Neuronal stem cell (in vitro differentiated cells): Measurements from ENCODE around the gene GALNT17.
A peak's percentile ranks its signal among the peaks of the same experiment; 100 is the strongest.

Source experiments
- DNase-seq: peaks from one replicate; pipeline ENCODE4 v3.0.0-alpha.2; 2013; ENCODE audit warnings: low spot score
- H2AFZ ChIP-seq: one replicate; pipeline ENCODE4 v1.6.1; 2013; ENCODE audit warnings: mild to moderate bottlenecking, low read length, inconsistent platforms
- H2AK5ac ChIP-seq: 2 replicates; pipeline ENCODE4 v1.6.1; 2013; ENCODE audit warnings: low read depth, mild to moderate bottlenecking, inconsistent platforms, low read length, moderate library complexity, mixed read lengths
- H2BK120ac ChIP-seq: 2 replicates; pipeline ENCODE4 v1.6.1; 2013; ENCODE audit warnings: low read depth, mild to moderate bottlenecking, inconsistent platforms, low read length, moderate library complexity, mixed read lengths
- H2BK12ac ChIP-seq: one replicate; pipeline ENCODE4 v1.6.1; 2013; ENCODE audit warnings: low read length, inconsistent platforms
- H2BK15ac ChIP-seq: 2 replicates; pipeline ENCODE4 v1.6.1; 2013; ENCODE audit warnings: mild to moderate bottlenecking, low read length, inconsistent platforms, mixed read lengths
- H2BK5ac ChIP-seq: one replicate; pipeline ENCODE4 v1.6.1; 2013; ENCODE audit warnings: inconsistent platforms, mild to moderate bottlenecking, low read length, moderate library complexity
- H3K14ac ChIP-seq: one replicate; pipeline ENCODE4 v1.6.1; 2013; ENCODE audit warnings: low read length, inconsistent platforms
- H3K18ac ChIP-seq: 2 replicates; pipeline ENCODE4 v1.6.1; 2013; ENCODE audit warnings: low read length, inconsistent platforms
- H3K23ac ChIP-seq: 2 replicates; pipeline ENCODE4 v1.6.1; 2013; ENCODE audit warnings: low read depth, mild to moderate bottlenecking, mixed read lengths, low read length, inconsistent platforms; ENCODE audit not compliant: poor library complexity
- H3K27ac ChIP-seq: replicated peaks from 3 replicates; pipeline ENCODE4 v1.5.1; 2013; ENCODE audit warnings: low read length, inconsistent platforms
- H3K27me3 ChIP-seq, 3 experiments: 2 replicates each; pipeline ENCODE4 v1.6.1; 2013; ENCODE audit warnings: low read length in 3 of 3, mild to moderate bottlenecking in 2 of 3, inconsistent platforms in 1 of 3, low read depth in 1 of 3, mixed read lengths in 1 of 3, moderate library complexity in 1 of 3; ENCODE audit not compliant: control insufficient read depth in 3 of 3, insufficient read depth in 3 of 3
- H3K36me3 ChIP-seq, 2 donors: replicated peaks in 1 of 2; 2 replicates each; pipeline ENCODE4 v1.6.1; 2013; ENCODE audit warnings: low read length in 2 of 2; ENCODE audit not compliant: control insufficient read depth in 2 of 2, insufficient read depth in 2 of 2
- H3K4ac ChIP-seq: 2 replicates; pipeline ENCODE4 v1.6.1; 2013; ENCODE audit warnings: inconsistent platforms, mild to moderate bottlenecking, low read length, moderate library complexity
- H3K4me1 ChIP-seq, 2 donors: 1 replicate in 1 of 2; 2 replicates in 1 of 2; pipeline ENCODE4 v1.6.1; 2013; ENCODE audit warnings: low read length in 2 of 2, low read depth in 1 of 2; ENCODE audit not compliant: control insufficient read depth in 2 of 2, insufficient read depth in 1 of 2
- H3K4me2 ChIP-seq: one replicate; pipeline ENCODE4 v1.6.1; 2013; ENCODE audit warnings: mild to moderate bottlenecking, low read length, inconsistent platforms; ENCODE audit not compliant: insufficient read depth, poor library complexity, severe bottlenecking
- H3K4me3 ChIP-seq, 2 donors: 2 replicates each; pipeline ENCODE4 v1.5.1; 2013; ENCODE audit warnings: low read length in 2 of 2, mild to moderate bottlenecking in 2 of 2, inconsistent platforms in 1 of 2, moderate library complexity in 1 of 2
- H3K79me1 ChIP-seq: one replicate; pipeline ENCODE4 v1.6.1; 2013; ENCODE audit warnings: low read depth, mild to moderate bottlenecking, inconsistent platforms, low read length, moderate library complexity
- H3K9ac ChIP-seq: one replicate; pipeline ENCODE4 v1.6.1; 2013; ENCODE audit warnings: mild to moderate bottlenecking, low read depth, low read length, inconsistent platforms; ENCODE audit not compliant: poor library complexity
- H3K9me3 ChIP-seq, 2 donors: replicated peaks in 1 of 2; 2 replicates each; pipeline versions ENCODE3 to v1.6.1; 2013; ENCODE audit warnings: low read length in 2 of 2, mild to moderate bottlenecking in 2 of 2, inconsistent platforms in 1 of 2, low read depth in 1 of 2, mixed read lengths in 1 of 2, moderate library complexity in 1 of 2; ENCODE audit not compliant: control insufficient read depth in 2 of 2, insufficient read depth in 1 of 2
- H4K8ac ChIP-seq: one replicate; pipeline ENCODE4 v1.6.1; 2013; ENCODE audit warnings: low read depth, mild to moderate bottlenecking, inconsistent platforms, low read length, moderate library complexity
- H4K91ac ChIP-seq: one replicate; pipeline ENCODE4 v1.6.1; 2013; ENCODE audit warnings: low read length, low read depth, mild to moderate bottlenecking, inconsistent platforms; ENCODE audit not compliant: poor library complexity
- WGBS, 2 donors: extraction: QIAGEN DNeasy Blood & Tissue Kit; methylation state at CpG; one replicate each; pipeline ENCODE4 v1.1.7; 2013; ENCODE audit warnings: missing lambda C conversion rate in 2 of 2, mixed read lengths in 1 of 2; ENCODE audit not compliant: insufficient read length in 2 of 2, insufficient replicate concordance in 1 of 2; ENCODE audit errors: extremely low coverage in 2 of 2; 5-methylcytosine and 5-hydroxymethylcytosine counted together

The GALNT17 gene

GRCh38 chr7:71385330-71385729 lies 253.4 kb downstream of the GALNT17 start:
- Histone ChIP-seq H3K79me1 (no peaks in the 10 kb centered on the region), H4K91ac (no peak overlapping the region), H3K27me3 (no peaks in the 10 kb centered on the region), H2BK15ac (no peak overlapping the region), H3K9ac (no peak overlapping the region), H3K4me2 (no peak overlapping the region), H4K8ac (no peak overlapping the region), H3K4ac (no peak overlapping the region), H3K18ac (peak overlapping the region; percentile 20), H2AK5ac (peak overlapping the region; percentile 27), H3K4me3 (no peak overlapping the region), H3K23ac (peak overlapping the region; percentile 11), H3K9me3 (no peaks in the 10 kb centered on the region), H2BK12ac (no peak overlapping the region), H3K14ac (no peak overlapping the region), H3K4me1 (peaks cover 0 to 9% of the 10 kb centered on the region in 2 donors), H2AFZ (no peak overlapping the region), H2BK5ac (no peak overlapping the region), H2BK120ac (no peak overlapping the region), H3K36me3 (peaks cover 0 to 17% of the 10 kb centered on the region in 2 donors), H3K27ac (no peak overlapping the region)
- WGBS, 2 donors = no CpG with 5 or more reads among the region's 5 CpGs
- no peak for DNase-seq

- Histone ChIP-seq H3K4me2 (no peak overlapping the region), H3K4me3 (no peak overlapping the region), H3K27ac (no peak overlapping the region), H3K14ac (no peak overlapping the region), H2BK5ac (no peak overlapping the region), H4K8ac (no peak overlapping the region), H3K4me1 (peaks cover 0 to 9% of the 10 kb centered on the region in 2 donors), H3K9me3 (peaks cover 2 to 3% of the 10 kb centered on the region in 2 donors), H4K91ac (no peak overlapping the region), H3K18ac (no peak overlapping the region), H3K23ac (no peak overlapping the region), H3K27me3 (no peaks in the 10 kb centered on the region), H2AFZ (no peak overlapping the region), H2AK5ac (no peak overlapping the region), H3K9ac (no peak overlapping the region), H3K4ac (no peak overlapping the region), H3K79me1 (no peaks in the 10 kb centered on the region), H2BK15ac (no peak overlapping the region), H3K36me3 (peaks cover 0 to 18% of the 10 kb centered on the region in 2 donors), H2BK120ac (no peak overlapping the region), H2BK12ac (no peak overlapping the region)
- no peak for DNase-seq
- WGBS, 2 donors = no CpG with 5 or more reads among the region's 12 CpGs
These were observed 254.3 kb downstream of the GALNT17 start for GRCh38 chr7:71386152-71386785.

GRCh38 chr7:71388181-71388580 lies 256.2 kb downstream of the GALNT17 start:
- H3K18ac ChIP-seq = no peak overlapping the region
- H3K9ac ChIP-seq = no peak overlapping the region
- H3K36me3 ChIP-seq = peaks cover 0 to 18% of the 10 kb centered on the region in 2 donors
- no peak overlapping the region for H2BK120ac ChIP-seq
- peaks cover 2 to 12% of the 10 kb centered on the region in 2 donors for H3K9me3 ChIP-seq
- no peaks in the 10 kb centered on the region for H3K79me1 ChIP-seq
- no peak overlapping the region for H3K23ac ChIP-seq
- WGBS, 2 donors = no CpG with 5 or more reads among the region's 14 CpGs
- no peak overlapping the region for H2AK5ac ChIP-seq
- H3K14ac ChIP-seq = no peak overlapping the region
- no peak overlapping the region for H3K4ac ChIP-seq
- no peaks in the 10 kb centered on the region for H3K27me3 ChIP-seq
- H4K91ac ChIP-seq = no peak overlapping the region
- no peak overlapping the region for H4K8ac ChIP-seq
- H2BK15ac ChIP-seq = no peak overlapping the region
- no peak overlapping the region for H2BK5ac ChIP-seq
- H3K27ac ChIP-seq = no peak overlapping the region
- H3K4me2 ChIP-seq = no peak overlapping the region
- H3K4me1 ChIP-seq = peaks cover 0 to 9% of the 10 kb centered on the region in 2 donors
- no peak overlapping the region for H2AFZ ChIP-seq
- no peak overlapping the region for H2BK12ac ChIP-seq
- no peak overlapping the region for H3K4me3 ChIP-seq
- DNase-seq = no peak

- DNase-seq = peak; percentile 5
- Histone ChIP-seq H2AFZ (no peak overlapping the region), H2BK12ac (no peak overlapping the region), H3K14ac (no peak overlapping the region), H3K36me3 (peaks cover 0 to 18% of the 10 kb centered on the region in 2 donors), H3K27me3 (no peaks in the 10 kb centered on the region), H4K91ac (no peak overlapping the region), H2BK15ac (no peak overlapping the region), H2BK5ac (no peak overlapping the region), H3K4me2 (no peak overlapping the region), H3K23ac (no peak overlapping the region), H3K9ac (no peak overlapping the region), H2BK120ac (no peak overlapping the region), H3K27ac (peak overlapping the region; percentile 23), H3K79me1 (no peaks in the 10 kb centered on the region), H3K4me1 (peaks cover 0 to 9% of the 10 kb centered on the region in 2 donors), H3K4ac (no peak overlapping the region), H2AK5ac (no peak overlapping the region), H3K9me3 (peaks cover 2 to 12% of the 10 kb centered on the region in 2 donors), H3K18ac (no peak overlapping the region), H4K8ac (no peak overlapping the region), H3K4me3 (no peak overlapping the region)
- WGBS, 2 donors = no CpG with 5 or more reads among the region's 7 CpGs
These were observed 258.0 kb downstream of the GALNT17 start for GRCh38 chr7:71389976-71390375.
